Coronary artery (tissue), 2 donors: ENCODE data around the gene RALGAPA2.

ENCODE experiments used
- DNase-seq: peaks from one replicate; pipeline ENCODE4 v3.0.0-alpha.2; 2017; ENCODE audit warnings: low spot score
- H3K27ac ChIP-seq, 2 donors: fragments of 200-600 bp; sonication (generic); one replicate each; pipeline ENCODE4 v1.5.1; 2016 to 2019
- H3K4me3 ChIP-seq: fragments of 200-600 bp; sonication (generic); 2 replicates; pipeline ENCODE4 v1.5.1; 2016; ENCODE audit warnings: mild to moderate bottlenecking, moderate library complexity
- TF ChIP-seq, protein P1 (sequence below): fragments of 200-600 bp; sonication (generic); IDR thresholded peaks from one replicate; pipeline ENCODE4 v1.5.1; 2019; ENCODE audit warnings: antibody characterized with exemption

RALGAPA2 gene

DNA sequence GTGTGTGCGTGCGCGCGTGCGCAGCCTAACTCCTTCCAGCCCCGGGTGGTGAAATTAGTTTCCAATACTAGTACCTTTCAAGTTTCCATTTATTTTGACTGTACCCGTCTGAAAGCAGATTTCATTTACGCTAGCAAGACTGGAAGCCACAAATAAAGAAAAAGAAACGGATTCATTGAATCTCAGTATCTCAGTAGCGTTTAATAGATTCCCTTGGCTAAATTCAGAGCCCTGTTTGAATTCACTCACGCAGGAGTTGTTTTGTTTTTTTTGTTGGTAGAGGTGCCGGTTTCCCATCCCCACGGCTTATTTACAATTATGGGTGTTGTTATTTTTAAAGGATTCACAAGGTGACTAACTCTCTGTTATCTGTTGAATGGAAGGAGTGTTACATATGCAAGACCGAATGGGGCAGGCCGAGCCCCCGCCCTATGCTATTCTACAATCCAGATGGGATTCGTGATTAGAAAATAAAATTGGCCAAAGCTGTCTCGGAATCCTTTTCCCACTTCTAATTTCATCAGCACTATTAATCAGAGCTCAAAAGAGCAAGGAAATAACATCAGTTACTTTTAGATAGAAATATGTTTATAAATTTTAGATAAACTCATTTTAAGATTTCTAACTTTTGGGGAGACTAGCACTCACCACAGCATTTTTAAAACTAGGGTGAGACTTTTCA is 346.8 kb downstream of the RALGAPA2 start:
- H3K27ac ChIP-seq = no peak overlapping the region
- no peak overlapping the region for H3K4me3 ChIP-seq
- DNase-seq = no peak
- TF ChIP-seq, protein P1, sequence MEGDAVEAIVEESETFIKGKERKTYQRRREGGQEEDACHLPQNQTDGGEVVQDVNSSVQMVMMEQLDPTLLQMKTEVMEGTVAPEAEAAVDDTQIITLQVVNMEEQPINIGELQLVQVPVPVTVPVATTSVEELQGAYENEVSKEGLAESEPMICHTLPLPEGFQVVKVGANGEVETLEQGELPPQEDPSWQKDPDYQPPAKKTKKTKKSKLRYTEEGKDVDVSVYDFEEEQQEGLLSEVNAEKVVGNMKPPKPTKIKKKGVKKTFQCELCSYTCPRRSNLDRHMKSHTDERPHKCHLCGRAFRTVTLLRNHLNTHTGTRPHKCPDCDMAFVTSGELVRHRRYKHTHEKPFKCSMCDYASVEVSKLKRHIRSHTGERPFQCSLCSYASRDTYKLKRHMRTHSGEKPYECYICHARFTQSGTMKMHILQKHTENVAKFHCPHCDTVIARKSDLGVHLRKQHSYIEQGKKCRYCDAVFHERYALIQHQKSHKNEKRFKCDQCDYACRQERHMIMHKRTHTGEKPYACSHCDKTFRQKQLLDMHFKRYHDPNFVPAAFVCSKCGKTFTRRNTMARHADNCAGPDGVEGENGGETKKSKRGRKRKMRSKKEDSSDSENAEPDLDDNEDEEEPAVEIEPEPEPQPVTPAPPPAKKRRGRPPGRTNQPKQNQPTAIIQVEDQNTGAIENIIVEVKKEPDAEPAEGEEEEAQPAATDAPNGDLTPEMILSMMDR = no peak

DNA sequence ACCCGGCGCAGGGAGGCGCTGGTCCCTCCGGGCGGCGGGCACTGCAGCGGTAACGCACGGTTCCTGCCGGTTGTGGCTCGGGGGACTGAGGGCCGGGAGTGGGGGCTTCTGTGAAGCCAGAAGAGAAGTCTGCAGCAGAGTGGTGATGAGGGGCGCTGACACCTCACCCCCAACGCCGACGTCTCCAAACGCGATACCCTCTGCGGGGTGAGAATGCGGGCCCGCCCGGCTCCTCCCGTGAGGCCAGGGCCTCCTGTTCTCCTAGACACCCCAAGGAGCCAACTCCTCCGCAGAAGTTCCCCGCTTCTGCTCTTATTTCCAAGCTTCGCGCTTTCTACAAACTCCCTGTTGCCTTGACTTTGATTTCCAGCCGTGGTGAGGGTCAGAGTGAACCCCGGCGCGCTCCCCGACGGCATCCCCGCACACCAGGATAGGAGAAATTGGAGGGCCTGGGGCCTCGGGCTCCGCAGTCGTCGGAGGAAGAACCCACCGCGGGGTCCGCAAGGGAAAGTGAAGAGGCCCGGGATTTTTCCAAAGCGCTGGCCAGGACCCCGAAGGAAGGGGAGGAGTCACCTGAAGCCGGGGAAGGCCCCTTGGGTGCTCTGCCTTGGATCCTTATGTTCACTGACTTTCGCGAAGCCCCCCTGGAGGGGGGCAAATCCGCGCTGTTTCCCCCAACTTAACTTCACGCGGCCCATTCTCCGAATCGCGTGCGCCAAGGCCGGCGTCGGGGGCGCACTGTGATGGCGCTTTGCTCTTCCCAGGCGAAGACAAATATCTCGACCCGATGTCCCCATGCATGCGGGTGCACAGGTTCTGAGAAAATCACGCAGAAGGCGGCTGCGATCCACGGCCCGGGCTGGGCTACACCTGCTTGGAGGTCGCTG is 347.6 kb downstream of the RALGAPA2 start:
- Histone ChIP-seq H3K27ac (no peak overlapping the region), H3K4me3 (peak overlapping the region; percentile 44)
- TF ChIP-seq, protein P1 = no peak
- DNase-seq = no peak

DNA sequence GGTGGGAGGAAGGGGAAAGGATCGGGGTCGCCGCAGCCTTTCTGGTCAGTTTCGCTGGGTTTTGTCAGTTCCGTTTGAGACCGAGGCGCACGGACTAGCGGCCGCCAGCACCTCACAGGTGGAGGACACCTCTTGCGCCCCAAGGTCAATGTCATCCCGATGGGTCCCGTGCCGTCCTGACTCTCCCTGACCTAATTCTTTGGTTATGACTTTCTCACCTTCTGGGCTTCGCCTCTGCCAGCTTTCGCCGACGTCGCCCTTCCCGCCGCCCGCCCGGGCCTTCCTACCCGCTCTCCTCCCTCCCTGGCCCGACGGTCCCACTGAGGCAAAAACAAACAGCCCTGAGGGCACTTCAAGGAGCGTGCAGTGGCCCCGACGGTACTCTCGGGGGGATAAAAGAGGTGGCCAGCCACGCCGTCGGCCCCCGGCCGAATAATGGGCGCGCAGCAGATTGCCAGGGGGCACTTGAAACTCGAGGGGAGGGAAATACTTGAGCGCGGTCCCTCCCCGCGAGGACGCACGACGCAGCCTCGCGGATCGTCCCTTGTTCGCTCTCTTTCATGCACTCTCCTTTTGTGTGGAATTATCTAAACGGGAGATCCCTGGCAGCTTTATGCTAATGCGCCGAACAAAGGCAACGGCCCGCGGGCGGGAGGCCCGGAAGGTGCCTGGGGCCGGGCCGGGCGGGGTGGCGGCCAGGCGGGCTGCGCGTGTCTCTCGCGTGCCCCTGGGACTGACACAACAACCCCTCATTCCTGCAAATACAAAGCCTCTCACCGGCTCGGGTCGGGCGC is 348.4 kb downstream of the RALGAPA2 start:
- H3K27ac ChIP-seq = no peak overlapping the region
- peak overlapping the region; percentile 44 for H3K4me3 ChIP-seq
- TF ChIP-seq, protein P1 = no peak
- no peak for DNase-seq

GRCh38 chr20:20363434-20363798 is 349.0 kb downstream of the RALGAPA2 start:
- TF ChIP-seq, protein P1 = no peak
- peak overlapping the region; percentile 44 for H3K4me3 ChIP-seq
- DNase-seq = no peak
- no peak overlapping the region for H3K27ac ChIP-seq

DNA sequence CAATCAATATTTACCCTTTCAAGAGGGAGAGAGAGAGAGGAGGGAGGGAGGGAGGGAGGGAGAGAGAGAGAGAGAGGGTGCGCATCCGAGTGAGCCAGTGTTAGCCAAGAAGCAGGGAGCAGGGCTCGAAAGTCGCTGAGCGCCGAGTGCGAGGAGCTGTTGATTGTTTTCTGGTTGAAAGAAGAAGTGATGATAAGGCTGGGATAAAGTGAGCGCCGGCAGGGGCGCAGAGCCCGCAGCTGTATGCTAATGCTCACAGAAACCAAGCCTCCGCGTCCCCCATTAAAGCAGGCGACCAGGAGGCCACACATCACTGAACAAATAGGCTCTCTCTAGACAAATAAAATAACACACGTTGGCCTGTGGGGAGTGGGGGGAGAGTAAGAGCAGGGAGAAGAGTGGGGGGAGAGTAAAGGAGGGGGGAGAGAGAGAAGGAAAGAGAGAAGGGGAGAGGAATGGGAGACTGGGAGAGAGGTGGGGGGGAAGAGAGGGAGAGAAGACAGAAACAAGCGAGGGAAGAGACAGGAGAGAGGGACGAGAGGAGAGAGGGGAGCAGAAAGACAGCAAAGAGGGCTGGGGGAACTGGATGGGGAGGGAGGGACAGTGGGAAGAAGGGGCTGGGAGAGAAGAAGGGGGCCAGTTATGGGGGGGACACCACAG is 349.5 kb downstream of the RALGAPA2 start:
- Histone ChIP-seq H3K27ac (no peak overlapping the region), H3K4me3 (no peak overlapping the region)
- DNase-seq = no peak
- TF ChIP-seq, protein P1 = no peak

DNA sequence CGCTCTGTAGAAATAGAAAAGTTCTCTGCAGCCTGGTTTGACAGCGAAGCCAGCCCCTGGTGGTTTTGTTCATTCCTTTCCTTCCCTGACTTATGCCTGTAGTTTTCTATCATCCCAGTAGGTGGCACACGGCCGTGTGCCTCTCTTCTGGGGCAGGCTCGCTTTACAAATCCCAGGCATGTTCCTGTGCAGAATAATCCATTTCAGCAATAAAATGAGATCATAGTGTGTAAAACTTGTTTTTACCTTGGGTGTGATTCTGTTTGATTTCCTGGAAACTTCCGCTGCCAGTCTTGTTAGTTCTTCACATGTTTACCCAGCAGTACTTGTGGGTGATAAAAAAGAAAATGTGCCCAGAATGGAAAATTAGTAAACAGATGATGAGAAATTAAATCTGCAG is 352.0 kb downstream of the RALGAPA2 start:
- TF ChIP-seq, protein P1 = peak; percentile 21
- H3K27ac ChIP-seq = no peak overlapping the region
- no peak for DNase-seq
- H3K4me3 ChIP-seq = no peak overlapping the region
